HEK293 (cell line): Measurements from ENCODE around the gene TMEM135.

Experiments used
- SCRT1 ChIP-seq: fragments of 450-650 bp; formaldehyde crosslinking; IDR thresholded peaks from 2 replicates; pipeline ENCODE4 v1.5.1; 2016; ENCODE audit warnings: missing biosample characterization, missing genetic modification characterization, borderline replicate concordance
- ZBTB8A ChIP-seq: fragments of 450-650 bp; formaldehyde crosslinking; IDR thresholded peaks from 2 replicates; pipeline ENCODE4 v1.5.1; 2016; ENCODE audit warnings: missing biosample characterization, missing genetic modification characterization
- ZNF140 ChIP-seq: fragments of 450-650 bp; formaldehyde crosslinking; IDR thresholded peaks from 2 replicates; pipeline ENCODE4 v1.5.1; 2016; ENCODE audit warnings: missing biosample characterization, missing genetic modification characterization
- ZNF629 ChIP-seq: fragments of 450-650 bp; formaldehyde crosslinking; IDR thresholded peaks from 2 replicates; pipeline ENCODE4 v1.5.1; 2017; ENCODE audit warnings: missing biosample characterization, missing genetic modification characterization
- ZNF791 ChIP-seq: fragments of 450-650 bp; formaldehyde crosslinking; IDR thresholded peaks from 2 replicates; pipeline ENCODE4 v1.5.1; 2016; ENCODE audit warnings: missing biosample characterization, missing genetic modification characterization
- TF ChIP-seq, protein P1 (sequence below): fragments of 450-650 bp; formaldehyde crosslinking; IDR thresholded peaks from 2 replicates; pipeline ENCODE4 v1.5.1; 2016; ENCODE audit warnings: missing biosample characterization, missing genetic modification characterization
- TF ChIP-seq, protein P2 (sequence below): fragments of 450-650 bp; formaldehyde crosslinking; IDR thresholded peaks from 2 replicates; pipeline ENCODE4 v1.5.1; 2016; ENCODE audit warnings: missing biosample characterization, missing genetic modification characterization, low read depth
- TF ChIP-seq, protein P3 (sequence below): fragments of 450-650 bp; formaldehyde crosslinking; IDR thresholded peaks from 2 replicates; pipeline ENCODE4 v1.5.1; 2016; ENCODE audit warnings: missing biosample characterization, missing genetic modification characterization

DNA sequence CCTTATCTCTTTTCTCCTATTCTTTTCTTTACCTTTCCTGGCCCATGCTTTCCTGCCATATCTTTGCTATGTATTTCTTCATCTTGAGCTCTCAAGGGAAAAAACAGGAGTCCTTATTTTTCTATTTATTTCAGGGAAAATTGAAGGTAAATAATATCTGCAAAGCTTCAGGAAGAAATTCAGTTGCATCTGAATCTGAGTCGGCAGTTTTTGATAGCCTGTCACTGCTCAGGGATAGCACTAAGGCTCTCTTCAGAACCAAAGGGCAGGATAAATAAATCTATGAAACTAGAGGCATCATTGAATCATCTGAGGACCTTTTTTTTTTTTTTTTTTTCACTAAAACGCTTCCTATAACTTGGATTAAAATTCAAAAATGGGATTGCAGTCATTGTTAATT is 288.9 kb downstream of the TMEM135 start:
- TF ChIP-seq ZBTB8A (tag by site-specific recombination), result no peak
- TF ChIP-seq, protein P1, sequence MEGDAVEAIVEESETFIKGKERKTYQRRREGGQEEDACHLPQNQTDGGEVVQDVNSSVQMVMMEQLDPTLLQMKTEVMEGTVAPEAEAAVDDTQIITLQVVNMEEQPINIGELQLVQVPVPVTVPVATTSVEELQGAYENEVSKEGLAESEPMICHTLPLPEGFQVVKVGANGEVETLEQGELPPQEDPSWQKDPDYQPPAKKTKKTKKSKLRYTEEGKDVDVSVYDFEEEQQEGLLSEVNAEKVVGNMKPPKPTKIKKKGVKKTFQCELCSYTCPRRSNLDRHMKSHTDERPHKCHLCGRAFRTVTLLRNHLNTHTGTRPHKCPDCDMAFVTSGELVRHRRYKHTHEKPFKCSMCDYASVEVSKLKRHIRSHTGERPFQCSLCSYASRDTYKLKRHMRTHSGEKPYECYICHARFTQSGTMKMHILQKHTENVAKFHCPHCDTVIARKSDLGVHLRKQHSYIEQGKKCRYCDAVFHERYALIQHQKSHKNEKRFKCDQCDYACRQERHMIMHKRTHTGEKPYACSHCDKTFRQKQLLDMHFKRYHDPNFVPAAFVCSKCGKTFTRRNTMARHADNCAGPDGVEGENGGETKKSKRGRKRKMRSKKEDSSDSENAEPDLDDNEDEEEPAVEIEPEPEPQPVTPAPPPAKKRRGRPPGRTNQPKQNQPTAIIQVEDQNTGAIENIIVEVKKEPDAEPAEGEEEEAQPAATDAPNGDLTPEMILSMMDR (tag by site-specific recombination), result no peak
- TF ChIP-seq ZNF629 (tag by site-specific recombination), result no peak
- TF ChIP-seq, protein P2, sequence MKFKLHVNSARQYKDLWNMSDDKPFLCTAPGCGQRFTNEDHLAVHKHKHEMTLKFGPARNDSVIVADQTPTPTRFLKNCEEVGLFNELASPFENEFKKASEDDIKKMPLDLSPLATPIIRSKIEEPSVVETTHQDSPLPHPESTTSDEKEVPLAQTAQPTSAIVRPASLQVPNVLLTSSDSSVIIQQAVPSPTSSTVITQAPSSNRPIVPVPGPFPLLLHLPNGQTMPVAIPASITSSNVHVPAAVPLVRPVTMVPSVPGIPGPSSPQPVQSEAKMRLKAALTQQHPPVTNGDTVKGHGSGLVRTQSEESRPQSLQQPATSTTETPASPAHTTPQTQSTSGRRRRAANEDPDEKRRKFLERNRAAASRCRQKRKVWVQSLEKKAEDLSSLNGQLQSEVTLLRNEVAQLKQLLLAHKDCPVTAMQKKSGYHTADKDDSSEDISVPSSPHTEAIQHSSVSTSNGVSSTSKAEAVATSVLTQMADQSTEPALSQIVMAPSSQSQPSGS (tag by site-specific recombination), result no peak
- TF ChIP-seq ZNF140 (tag by site-specific recombination), result no peak
- TF ChIP-seq, protein P3, sequence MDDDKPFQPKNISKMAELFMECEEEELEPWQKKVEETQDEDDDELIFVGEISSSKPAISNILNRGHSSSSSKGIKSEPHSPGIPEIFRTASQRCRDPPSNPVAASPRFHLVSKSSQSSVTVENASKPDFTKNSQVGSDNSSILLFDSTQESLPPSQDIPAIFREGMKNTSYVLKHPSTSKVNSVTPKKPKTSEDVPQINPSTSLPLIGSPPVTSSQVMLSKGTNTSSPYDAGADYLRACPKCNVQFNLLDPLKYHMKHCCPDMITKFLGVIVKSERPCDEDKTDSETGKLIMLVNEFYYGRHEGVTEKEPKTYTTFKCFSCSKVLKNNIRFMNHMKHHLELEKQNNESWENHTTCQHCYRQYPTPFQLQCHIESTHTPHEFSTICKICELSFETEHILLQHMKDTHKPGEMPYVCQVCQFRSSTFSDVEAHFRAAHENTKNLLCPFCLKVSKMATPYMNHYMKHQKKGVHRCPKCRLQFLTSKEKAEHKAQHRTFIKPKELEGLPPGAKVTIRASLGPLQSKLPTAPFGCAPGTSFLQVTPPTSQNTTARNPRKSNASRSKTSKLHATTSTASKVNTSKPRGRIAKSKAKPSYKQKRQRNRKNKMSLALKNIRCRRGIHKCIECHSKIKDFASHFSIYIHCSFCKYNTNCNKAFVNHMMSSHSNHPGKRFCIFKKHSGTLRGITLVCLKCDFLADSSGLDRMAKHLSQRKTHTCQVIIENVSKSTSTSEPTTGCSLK, result no peak
- no peak for TF ChIP-seq SCRT1 (tag by site-specific recombination)
- no peak for TF ChIP-seq ZNF791 (tag by site-specific recombination)
